Measurements from ENCODE around the gene PLAC9.

The PLAC9 gene

DNA sequence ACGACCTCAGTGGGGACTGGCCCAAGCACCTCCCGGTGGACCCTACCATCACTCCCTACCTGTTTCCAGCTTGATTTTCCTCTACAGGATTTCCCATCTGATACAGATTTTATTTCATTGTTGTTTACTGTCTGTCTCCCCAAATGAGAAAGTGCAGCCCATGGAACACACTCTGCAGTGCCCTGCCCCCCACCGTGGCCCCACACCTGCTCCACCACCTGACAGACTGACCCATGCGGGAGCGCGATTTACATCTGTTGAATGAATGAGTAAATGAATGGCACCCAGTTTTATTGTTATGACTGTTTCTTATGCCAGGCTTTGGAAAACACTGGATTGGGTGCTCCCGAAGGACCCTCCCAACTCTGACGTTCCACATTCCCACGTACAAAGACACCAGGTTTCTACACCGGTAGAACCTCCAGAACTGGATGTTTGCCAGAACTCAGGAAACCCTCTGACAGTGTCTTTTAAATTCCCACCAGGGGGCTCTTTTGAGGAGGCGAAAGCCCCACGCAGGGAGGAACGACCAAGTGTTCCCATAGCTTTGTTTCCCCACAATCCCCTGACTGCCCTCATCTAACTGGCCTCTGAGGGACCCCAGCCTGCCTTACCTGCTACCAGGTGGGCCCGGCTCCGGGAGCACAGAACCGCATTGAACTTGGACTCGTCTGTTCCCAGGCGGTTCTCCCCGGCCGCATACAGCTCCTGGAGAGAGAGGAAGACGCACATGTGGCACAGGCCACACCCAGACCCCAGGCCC is 29.0 kb downstream of the PLAC9 start:
- DNase-seq, result no peak

DNA sequence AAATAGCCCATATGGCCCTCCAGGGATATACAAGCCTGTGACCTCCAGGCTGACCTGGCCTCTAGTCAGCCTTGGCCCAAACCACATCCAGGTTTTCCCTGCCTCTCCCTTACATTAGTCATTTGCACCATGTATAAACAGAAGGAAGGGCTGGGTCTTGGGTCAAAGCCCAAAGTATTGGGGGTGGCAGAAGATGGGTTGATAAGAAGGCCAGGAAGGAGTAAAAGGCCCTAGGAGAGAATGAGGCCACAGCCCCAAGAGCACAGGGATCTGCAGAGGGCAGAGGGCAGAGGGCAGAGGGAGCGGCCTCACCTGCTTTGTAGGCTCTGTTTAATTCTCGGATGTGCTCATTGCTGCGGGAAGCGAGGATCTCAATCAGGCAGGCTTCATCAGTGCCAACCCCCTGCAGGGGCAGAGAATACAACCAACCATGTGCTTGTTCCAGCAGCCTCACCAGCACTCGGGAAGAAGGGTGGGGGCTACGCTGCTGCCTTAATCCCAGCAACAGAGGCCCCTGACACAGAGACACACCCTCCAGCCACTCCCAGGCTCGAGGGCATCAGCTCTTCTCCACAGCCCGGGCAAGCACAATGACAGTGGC is 31.3 kb downstream of the PLAC9 start:
- no peak for DNase-seq

DNA sequence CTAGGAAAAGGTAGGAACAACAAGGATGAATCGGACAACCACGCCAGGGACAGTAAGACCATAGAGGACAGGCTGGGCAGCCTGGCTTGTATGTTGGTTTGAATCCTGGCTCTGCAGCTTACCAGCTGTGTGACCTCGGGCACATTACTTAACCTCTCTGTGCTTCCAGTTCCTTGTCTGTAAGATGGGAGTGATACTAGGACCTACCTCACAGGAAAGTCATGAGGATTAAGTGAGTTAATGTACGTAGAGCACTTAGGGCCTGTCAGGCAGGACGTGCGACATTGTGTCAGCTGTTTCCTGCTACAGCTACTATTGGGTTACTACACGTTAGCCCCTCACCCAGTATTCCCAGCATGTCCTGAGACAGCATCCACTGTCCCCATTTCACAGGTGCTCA is 32.1 kb downstream of the PLAC9 start:
- DNase-seq, result no peak

DNA sequence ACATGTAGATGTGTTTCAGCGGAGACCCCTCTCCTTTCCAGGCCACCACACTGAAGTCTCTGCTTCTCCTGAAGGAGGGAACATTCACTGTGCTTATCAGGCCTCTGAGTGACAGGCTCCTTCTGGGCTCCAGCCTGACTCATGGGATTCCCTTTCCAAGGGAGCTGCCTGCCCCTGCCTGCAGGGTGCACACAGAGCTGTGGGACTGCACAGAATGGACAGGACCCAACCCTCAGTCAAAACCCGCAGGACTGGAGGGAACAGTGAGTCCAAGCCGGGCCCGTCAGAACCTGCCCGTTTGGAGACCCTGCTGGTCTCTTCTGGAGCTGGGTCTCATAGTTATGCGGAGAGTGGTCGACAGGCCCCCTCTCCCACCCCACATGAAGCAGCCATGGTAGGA is 32.6 kb downstream of the PLAC9 start:
- DNase-seq, result no peak

DNA sequence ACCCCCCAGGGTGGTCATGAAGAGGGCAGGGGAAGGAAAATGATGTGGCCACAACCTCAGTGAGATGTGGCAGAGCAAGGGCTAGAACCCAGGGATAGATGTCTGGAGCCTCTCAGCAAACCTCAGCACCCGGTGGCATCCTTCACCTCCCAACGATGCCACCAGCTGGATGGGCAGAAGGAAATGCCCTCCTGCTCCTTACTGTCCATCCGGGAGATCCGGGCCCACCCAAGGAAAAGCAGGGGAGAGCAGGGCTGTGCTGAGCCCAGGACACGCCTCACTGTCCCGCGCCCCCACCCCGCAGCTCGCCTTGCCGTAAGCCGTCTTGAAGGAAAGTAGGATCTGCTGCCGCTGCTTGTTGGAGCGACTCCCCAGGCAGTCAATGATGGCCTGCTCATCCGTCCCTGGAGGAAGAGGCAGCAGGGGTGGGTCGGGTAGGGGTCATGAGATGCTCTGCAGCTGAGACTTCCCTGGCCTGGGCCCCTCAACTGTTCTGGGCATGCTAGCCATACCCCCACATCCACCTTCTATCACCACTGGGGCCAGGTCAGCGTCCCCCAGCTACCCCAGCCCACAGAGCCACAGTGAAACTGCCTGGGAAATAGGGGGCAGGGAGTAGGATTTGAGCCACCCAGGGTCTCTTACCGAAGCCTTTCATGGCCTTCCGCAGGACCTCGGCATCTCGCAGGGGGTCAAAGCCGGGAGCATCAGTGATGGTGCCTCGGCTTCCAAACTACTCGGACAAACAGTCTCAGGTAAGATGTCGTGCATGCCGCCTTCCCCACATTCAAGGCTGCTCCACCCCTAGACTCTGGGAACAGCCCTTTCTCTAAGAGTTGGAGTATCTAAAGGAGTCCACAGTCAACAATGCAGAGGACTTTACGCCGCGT is 34.3 kb downstream of the PLAC9 start:
- DNase-seq, result no peak

DNA sequence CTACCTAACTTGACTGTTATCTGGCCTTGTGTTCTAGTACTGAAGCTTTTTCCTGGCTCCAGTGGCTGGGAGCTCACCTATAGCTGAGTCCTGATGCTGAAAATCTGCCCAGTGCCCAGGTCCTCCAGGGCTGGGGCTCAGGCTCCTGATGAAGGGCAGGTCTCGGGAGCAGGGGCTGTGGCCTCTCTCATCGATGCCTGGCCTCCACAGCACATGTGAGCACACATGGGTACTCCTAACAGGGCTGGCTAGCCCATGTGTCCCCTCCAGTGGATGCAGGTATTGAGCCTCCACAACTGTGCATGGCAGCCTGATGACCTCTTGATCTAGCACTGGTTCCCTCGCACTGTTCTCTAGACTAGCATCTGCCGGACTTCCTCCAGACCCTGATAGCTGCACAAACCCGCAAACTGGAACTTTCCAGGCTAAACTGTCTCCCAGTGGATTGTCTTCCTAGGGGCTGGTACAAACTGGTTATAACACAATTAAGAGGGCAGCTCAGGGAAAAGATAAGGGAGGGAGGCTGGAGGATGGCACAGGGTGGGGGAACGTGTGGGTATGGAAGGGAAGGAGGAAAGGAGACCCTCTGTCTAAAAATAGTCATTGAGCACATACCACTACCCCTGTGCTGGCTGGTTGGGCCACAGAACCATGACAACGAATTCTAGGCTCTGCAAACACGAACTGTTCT is 35.1 kb downstream of the PLAC9 start:
- DNase-seq, result no peak

DNA sequence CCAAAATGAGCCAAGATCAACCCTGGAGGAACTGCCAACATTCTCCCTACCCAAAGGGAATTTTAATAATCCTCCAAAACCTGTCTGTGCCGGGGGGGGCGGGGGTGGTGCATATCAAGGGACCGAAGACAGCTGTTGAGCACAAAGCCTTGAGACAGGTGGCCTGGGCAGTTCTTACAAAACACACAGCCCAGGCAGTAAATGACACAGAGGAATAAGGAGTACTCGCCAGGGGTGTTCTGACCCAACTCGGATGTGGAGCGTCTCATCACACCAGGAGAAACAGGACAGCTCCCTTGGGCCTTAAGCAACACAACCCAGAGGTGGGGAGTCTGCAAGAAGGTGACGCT is 35.6 kb downstream of the PLAC9 start:
- no peak for DNase-seq

DNA sequence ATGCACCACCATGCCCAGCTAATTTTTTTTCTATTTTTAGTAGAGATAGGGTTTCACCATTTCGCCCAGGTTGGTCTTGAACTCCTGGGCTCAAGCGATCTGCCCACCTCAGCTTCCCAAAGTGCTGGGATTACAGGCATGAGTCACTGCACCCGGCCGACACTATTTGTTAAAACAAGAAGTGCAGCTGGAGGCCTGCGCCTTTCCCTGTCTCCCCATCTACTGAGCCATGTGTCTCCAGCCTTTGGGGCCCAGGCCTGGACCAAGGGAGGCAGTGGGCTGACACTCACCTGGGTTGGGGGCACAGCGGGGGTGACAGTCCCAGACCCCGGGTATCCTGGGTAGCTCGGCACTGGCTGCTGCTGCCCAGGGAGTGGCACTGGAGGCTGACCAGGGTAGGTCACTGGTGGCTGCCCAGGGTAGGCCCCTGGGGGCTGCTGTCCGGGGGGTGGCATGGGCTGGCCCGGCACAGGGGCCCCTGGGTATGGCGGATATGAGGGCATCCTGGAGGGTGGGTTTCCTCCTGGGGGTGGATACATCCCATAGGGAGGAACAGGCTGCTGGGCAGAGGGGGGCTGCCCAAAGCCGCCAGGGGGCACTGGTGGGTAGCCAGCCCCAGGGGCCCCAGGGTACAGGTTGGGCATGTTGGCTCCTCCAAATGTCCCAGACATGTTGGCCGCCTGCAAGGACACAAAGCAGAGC is 36.3 kb downstream of the PLAC9 start:
- DNase-seq, result no peak

DNA sequence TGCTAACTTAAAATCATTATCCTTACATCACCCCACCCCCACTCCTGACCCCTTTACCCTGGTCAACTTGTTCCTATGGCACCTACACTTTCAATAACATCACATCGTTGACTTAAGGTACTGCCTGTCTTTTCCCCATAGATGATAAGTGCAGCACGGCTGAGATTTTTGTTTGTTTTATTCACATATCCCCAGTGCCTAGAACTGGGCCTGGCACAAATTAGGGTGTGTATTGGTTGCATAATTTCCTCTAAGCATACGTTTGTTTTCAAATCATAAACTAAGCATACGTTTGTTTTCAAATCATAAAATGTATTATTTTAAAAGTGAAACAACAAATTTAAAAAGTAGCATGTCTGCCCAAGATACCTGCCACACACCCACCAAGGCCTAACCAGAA is 37.5 kb downstream of the PLAC9 start:
- DNase-seq, result no peak

DNA sequence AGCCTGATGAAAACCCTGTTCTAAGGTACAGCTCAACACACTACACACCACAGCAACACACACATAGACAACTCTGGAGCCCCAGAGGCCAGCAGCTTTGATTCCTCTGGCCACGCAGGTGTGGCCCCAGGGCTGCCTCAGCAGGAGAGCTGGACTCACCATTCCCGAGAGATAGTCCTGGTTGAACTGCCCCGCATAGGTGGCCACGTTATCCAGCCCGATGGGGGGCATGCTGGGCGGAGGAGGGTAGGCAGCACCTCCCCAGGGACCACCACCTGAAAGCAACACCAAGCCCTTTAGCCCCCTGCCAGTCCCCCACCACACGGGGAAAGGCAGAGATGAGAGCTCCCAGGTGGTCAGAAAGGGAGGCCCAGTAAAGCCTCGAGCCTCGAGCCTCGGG is 38.1 kb downstream of the PLAC9 start:
- no peak for DNase-seq

DNA sequence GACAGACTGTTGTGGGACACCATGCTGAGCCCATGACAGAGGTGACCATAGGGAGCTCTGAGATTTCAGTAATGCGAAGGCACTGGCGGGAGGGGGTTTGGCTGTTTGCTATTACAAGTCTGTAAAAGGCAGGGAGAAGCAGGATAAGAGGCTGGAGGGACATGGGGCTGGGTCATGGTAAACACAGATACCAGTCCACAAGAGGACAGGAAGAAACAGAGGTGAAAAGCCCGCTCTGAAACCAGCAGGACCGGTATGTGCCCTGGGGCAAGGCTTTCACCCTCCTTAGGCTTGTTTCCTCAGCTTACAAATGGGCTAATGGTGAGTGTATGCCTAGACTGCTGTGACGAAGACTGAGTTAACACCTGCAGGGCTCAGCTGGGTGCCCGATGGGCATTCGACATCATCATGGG is 38.7 kb downstream of the PLAC9 start:
- DNase-seq, result no peak

DNA sequence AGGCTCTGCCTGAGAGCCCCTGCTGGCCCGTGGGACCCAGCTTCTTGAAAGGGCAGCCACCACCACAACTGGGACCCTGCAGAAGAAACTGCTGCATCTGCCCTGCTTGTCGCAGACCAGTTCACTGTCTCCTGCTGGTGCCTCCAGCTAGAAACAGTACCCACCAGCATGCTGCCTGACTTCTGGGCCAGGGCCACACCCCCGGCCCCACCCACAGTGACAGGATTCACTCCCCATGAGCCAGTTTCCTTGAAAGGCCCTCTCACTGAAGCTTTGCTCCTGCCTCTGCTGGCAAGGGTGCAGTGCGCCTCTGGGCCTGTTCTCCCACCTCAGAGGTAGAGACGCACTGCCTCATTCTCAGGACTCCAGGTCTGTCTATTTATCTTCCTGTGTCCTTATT is 40.4 kb downstream of the PLAC9 start:
- DNase-seq, result no peak

DNA sequence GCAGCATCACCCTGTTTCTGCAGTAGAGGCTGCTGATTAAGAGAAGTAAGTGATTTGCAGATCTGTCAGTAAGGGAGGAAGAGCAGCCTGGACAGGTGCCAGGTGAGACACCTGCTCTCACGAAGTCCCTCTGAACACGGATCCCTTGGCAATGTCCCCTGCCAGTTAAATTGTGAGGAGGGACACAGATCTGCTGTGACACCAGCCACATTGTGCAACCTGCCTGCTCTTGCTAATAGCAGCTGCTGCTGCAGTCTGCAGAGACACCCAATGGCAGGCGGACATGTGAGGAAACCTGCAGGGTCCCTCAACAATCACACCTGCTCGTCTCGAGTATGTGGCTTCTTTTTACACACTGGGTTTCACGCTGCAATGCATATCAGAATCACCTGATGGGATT is 40.9 kb downstream of the PLAC9 start:
- no peak for DNase-seq

DNA sequence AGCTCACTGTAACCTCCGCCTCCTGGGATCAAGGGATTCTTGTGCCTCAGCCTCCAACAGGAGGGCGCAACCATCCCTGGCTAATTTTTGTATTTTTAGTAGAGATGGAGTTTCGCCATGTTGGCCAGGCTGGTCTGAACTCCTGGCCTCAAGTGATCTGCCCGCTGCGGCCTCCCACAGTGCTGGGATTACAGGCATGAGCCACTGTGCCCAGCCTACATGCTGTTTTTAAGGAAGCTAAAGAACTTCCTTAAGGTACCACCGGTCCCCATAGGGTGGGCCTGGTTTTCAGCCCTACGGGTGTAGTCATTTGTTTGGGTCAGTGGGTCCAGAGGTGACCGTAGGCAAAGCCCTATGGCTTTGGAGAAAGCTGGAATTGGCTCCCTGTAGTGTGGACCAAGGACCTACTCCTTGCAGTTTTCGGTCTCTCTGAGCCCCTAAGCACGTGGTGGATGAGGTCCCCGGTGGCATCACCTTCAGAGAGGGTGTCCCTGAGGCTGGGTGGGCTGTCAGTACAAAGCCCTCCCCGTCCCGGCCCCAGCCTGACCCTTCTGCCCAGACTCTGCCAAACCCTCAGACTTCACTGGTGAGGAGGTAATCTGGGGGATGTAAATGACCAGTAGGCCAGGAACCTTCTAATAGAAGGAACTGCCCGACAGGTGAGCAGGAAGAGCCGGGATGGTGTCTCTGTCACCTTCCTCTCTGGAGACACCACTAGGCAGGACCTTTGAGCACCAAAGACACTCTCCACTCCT is 42.3 kb downstream of the PLAC9 start:
- no peak for DNase-seq

DNA sequence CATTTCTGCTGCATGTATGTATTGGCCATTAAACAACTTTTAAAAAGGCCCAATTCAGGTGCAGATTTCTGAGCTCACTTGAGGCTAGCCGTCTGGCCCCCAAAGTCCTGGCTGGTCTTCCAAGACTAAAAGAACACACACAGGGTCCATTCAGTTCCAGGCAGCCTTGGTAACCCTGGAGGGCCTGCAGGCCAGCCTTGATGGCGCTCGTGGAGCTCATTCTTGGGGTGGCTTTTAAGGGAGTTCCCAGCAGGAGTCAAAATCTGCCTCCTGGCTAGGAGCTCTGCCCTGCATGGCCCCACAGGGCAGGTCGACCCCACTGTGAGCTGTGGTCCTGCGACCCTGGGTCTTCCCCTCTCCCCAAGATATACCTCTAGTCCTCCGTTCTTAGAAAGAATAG is 44.0 kb downstream of the PLAC9 start:
- DNase-seq, result no peak

DNA sequence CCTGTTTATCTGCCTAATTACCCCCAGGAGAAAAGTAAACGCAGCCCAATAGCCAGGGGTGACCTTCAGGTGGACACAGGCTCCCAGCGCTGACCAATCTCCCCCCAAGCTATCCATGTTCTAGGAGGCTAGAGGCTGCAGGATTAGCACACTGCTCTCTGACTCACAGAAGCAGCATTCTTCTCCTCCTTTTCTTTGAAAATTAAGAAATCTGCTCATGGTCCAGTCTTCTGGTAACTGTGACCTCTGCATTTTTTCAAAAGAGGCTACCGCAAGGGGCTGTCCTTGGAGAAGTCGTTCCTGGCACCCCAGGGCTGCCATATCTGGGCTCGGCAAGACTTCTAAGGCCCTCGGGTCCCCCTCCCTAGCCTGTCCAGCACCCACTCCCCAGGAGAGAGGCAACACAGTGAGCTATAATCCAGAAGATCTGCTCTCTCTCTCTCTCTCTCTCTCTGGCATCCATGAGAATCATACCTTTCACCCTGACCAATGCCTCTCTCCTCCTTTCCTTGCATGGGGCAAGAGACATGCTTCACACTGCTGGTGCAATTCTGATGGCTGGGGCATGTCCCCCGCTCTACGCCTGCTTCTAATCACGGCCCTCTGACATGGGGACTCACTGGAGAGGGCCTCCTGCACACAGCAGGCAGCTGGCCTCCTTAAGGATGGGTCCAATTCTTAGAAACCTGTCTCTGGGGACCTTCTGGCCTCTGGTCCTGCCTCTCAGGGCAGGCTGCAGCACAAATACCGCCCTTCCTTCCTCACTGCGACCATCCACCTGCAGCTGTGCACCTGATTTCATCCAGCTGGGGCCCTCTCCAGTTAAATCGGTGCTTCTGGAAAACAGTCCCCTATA is 45.5 kb downstream of the PLAC9 start:
- DNase-seq, result no peak

DNA sequence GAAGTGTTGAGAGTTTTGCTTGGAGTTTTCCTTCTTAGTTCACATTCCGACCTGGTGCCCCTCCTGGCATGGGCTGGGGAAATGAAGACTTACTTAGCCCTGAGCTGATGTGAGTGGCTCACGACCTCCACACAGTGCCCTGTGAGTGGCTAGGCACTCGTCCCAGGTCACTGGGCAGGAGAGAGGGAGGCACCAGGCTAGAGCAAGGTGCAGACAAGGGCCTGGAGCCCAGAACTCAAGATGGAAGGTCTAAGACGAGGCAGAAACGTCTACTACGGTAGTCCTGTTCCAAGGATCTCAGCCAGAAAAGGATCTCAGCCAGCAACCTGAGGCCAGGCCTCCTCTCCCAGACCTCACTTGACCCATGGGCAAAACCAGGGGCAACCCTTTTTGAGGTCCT is 50.5 kb downstream of the PLAC9 start:
- no peak for DNase-seq

DNA sequence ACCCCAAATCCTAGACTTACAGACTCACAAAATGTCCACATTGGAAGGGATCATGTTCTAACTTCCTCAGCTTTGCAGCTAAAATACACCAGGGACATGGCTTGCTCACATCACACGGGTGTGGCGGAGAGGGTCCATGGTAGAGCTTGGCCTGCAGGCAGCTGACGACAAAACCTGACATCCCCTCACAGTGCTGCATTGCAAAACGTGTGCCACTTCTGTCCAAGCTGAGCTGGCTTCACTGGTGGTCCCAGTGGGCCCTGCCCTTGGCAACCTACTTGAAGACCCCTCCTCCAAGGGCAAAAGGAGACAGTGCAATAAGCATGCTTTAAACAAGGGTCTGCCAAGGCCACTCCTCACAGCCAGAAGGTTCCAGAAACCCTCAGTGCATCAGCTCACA is 50.9 kb downstream of the PLAC9 start:
- no peak for DNase-seq

DNA sequence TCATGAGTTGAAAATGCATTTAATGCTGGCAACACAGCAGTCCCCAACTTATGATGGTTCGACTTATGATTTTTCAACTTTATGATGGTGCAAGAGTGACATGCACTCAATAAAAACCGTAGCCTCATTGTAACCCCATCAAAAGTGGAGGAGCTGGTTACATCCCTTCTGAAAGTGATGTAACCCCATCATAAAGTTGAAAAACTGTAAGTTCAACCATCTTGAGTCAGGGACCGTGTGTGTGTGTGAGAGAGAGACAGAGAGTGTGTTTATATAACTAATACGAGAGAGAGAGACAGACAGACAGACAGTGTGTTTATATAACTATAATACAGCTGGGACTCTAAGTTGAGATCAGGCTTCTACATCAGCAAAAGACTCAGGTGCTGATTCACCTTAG is 51.8 kb downstream of the PLAC9 start:
- DNase-seq, result no peak

DNA sequence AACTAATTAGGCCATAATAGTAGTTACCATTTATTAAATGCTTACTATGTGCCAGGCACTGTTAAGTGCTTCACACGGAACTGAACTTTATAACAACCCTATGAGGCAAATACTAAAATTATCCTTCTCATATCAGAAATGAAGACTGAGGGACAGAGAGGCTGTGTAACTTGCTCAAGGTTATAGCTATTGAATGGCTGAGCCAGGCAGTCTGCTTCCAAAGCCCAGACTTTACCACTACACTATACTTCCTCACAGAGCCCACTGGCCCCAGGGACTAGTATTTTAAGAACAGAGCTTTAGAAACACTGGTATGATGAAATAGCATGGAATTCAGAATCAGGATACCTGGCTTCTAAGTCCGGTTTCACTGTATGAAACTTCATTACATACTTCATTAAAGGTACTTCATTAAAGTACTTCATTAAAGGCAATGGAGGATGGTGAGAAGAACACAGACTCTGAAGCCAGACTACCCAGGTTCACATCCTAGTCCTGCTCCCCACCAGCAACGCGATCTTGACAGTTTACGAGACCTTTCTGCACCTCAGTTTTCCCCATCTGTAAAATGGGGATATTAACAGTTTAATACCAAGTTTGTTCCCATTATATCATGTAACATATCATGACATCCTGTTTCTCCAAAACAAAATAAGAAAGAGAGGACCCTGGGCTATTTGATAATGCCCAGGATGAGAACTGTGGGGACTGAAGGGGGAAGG is 53.2 kb downstream of the PLAC9 start:
- no peak for DNase-seq
